ENCODE results near the gene TMEM114. TPM values are rescaled to one million over a fixed set of nuclear protein-coding genes. Genes with fewer than 3 reads are reported as not detected.

TMEM114 gene
- total RNA-seq, 2 donors from 2014 or later: not detected

- intact Hi-C loops (cut with DNase I, micrococcal nuclease): no loop called here
- no peak for ATAC-seq
- DNase-seq: no peak
These were observed 66.4 kb downstream of the TMEM114 start for GRCh38 chr16:8523932-8524331.

- DNase-seq (no peak), ATAC-seq (no peak)
- intact Hi-C loops (cut with DNase I, micrococcal nuclease): no loop called here
These were observed 67.6 kb downstream of the TMEM114 start for GRCh38 chr16:8522757-8523156.

GRCh38 chr16:8519643-8520042, 70.7 kb downstream of the TMEM114 start:
- ATAC-seq: no peak
- intact Hi-C loops (cut with DNase I, micrococcal nuclease): no loop called here
- no peak for DNase-seq

Other genes with a start within 250 kb of the TMEM114 start
- gene METTL22, start 31.2 kb upstream of the TMEM114 start, total RNA-seq: 10 to 100 TPM; 25.4 to 35.7 TPM
- gene ABAT, start 84.1 kb upstream of the TMEM114 start, total RNA-seq: 10 to 100 TPM in 1 of 2 donors, 1 to 10 TPM in 1; 9.2 to 24.2 TPM
- gene TMEM186, start 207.1 kb upstream of the TMEM114 start, total RNA-seq: 10 to 100 TPM; 12.1 to 14.3 TPM
- gene PMM2, start 207.3 kb upstream of the TMEM114 start, total RNA-seq: 10 to 100 TPM; 55.1 to 92.4 TPM

All from left colon (tissue), 2 donors.